GM12878 (cell line): ENCODE results near the gene PNRC1.
"Not testable (repeated sequence)": the region's sequence is repeated elsewhere in the genome, so short reads cannot be mapped to it uniquely, and the experiment has no call there.

ENCODE experiments used
- CHD1 ChIP-seq: IDR thresholded peaks from 2 replicates; pipeline ENCODE4 v1.6.1; 2012; ENCODE audit warnings: low read depth, low read length, improper control_type of control experiment
- GATAD2B ChIP-seq: fragments of 450-650 bp; conservative IDR thresholded peaks from 2 replicates; pipeline ENCODE4 v1.6.1; 2017; ENCODE audit warnings: low read depth, mild to moderate bottlenecking, moderate library complexity
- IKZF2 ChIP-seq, 2 experiments: fragments of 450-650 bp; IDR thresholded peaks; 2 replicates each; pipeline ENCODE4 v1.6.1; 2017; ENCODE audit warnings: mild to moderate bottlenecking in 2 of 2, moderate library complexity in 2 of 2
- NFYB ChIP-seq: IDR thresholded peaks from 2 replicates; pipeline ENCODE4 v1.6.1; 2011; ENCODE audit warnings: low read depth, mild to moderate bottlenecking, low read length, improper control_type of control experiment, moderate library complexity; ENCODE audit not compliant: insufficient read depth
- POLR2A ChIP-seq: IDR thresholded peaks from 2 replicates; pipeline ENCODE4 v1.6.1; 2011; ENCODE audit warnings: low read depth, mild to moderate bottlenecking, low read length
- ZBED1 ChIP-seq: IDR thresholded peaks from 2 replicates; pipeline ENCODE4 v1.6.1; 2016; ENCODE audit warnings: borderline replicate concordance
- TF ChIP-seq, protein P1 (sequence below): IDR thresholded peaks from 2 replicates; pipeline ENCODE4 v1.6.1; 2012; ENCODE audit warnings: low read depth, low read length, improper control_type of control experiment
- TF ChIP-seq, protein P2 (sequence below), 3 experiments: IDR thresholded peaks in 2 of 3; conservative IDR thresholded peaks in 1 of 3; 2 replicates each; pipeline ENCODE4 v1.5.1; 2011; ENCODE audit warnings: low read depth in 3 of 3, low read length in 3 of 3, mild to moderate bottlenecking in 3 of 3, control low read depth in 2 of 3, moderate library complexity in 2 of 3, inconsistent platforms in 1 of 3, mixed read lengths in 1 of 3; ENCODE audit not compliant: control insufficient read depth in 2 of 3, insufficient read depth in 1 of 3; ENCODE audit errors: extremely low read depth in 1 of 3
- TF ChIP-seq, protein P3 (sequence below): IDR thresholded peaks from 2 replicates; pipeline ENCODE4 v1.6.1; 2011; ENCODE audit warnings: low read depth, mild to moderate bottlenecking, low read length, moderate library complexity, borderline replicate concordance; ENCODE audit errors: extremely low read depth
- TF ChIP-seq, protein P4 (sequence below): fragments of 450-650 bp; IDR thresholded peaks from 2 replicates; pipeline ENCODE4 v1.6.1; 2017; ENCODE audit warnings: mild to moderate bottlenecking

DNA sequence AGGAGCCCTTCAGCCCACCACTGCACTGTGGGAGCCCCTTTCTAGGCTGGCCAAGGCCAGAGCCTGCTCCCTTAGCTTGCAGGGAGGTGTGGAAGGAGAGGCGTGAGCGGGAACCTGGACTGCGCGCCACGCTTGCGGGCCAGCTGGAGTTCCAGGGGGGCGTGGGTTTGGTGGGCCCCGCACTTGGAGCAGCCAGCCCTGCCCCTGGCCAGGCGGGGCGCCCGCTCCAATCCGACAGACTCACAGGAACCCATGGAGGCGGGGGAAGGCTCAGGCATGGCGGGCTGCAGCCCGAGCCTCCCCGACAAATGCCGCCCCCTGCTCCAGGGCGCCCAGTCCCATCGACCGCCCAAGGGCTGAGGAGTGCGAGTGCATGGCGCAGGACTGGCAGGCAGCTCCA is 15.6 kb upstream of the PNRC1 start:
- TF ChIP-seq, protein P1, sequence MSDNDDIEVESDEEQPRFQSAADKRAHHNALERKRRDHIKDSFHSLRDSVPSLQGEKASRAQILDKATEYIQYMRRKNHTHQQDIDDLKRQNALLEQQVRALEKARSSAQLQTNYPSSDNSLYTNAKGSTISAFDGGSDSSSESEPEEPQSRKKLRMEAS, result not testable (repeated sequence)
- not testable (repeated sequence) for TF ChIP-seq CHD1; GATAD2B; IKZF2 (IDR thresholded peaks at IDR 0.05); ZBED1; POLR2A; NFYB
- TF ChIP-seq, protein P2, sequence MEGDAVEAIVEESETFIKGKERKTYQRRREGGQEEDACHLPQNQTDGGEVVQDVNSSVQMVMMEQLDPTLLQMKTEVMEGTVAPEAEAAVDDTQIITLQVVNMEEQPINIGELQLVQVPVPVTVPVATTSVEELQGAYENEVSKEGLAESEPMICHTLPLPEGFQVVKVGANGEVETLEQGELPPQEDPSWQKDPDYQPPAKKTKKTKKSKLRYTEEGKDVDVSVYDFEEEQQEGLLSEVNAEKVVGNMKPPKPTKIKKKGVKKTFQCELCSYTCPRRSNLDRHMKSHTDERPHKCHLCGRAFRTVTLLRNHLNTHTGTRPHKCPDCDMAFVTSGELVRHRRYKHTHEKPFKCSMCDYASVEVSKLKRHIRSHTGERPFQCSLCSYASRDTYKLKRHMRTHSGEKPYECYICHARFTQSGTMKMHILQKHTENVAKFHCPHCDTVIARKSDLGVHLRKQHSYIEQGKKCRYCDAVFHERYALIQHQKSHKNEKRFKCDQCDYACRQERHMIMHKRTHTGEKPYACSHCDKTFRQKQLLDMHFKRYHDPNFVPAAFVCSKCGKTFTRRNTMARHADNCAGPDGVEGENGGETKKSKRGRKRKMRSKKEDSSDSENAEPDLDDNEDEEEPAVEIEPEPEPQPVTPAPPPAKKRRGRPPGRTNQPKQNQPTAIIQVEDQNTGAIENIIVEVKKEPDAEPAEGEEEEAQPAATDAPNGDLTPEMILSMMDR (IDR thresholded peaks at IDR 0.05 in 2 of 3, conservative IDR thresholded peaks at IDR 0.05 in 1 of 3; ENCODE audit: control insufficient read depth in 2 of 3, extremely low read depth in 1 of 3, insufficient read depth in 1 of 3, low read depth in 3 of 3, low read length in 3 of 3), result not testable (repeated sequence)
- TF ChIP-seq, protein P3, sequence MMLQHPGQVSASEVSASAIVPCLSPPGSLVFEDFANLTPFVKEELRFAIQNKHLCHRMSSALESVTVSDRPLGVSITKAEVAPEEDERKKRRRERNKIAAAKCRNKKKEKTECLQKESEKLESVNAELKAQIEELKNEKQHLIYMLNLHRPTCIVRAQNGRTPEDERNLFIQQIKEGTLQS, result not testable (repeated sequence)
- TF ChIP-seq, protein P4, sequence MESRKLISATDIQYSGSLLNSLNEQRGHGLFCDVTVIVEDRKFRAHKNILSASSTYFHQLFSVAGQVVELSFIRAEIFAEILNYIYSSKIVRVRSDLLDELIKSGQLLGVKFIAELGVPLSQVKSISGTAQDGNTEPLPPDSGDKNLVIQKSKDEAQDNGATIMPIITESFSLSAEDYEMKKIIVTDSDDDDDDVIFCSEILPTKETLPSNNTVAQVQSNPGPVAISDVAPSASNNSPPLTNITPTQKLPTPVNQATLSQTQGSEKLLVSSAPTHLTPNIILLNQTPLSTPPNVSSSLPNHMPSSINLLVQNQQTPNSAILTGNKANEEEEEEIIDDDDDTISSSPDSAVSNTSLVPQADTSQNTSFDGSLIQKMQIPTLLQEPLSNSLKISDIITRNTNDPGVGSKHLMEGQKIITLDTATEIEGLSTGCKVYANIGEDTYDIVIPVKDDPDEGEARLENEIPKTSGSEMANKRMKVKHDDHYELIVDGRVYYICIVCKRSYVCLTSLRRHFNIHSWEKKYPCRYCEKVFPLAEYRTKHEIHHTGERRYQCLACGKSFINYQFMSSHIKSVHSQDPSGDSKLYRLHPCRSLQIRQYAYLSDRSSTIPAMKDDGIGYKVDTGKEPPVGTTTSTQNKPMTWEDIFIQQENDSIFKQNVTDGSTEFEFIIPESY, result not testable (repeated sequence)
